NCI-H2196 treated with DMSO at 0.1 percent for 48 hours (cell line): ENCODE measurements around the gene LIG4.

Experiments
- DNase-seq: peaks from one replicate; lab custom pipeline; 2025; ENCODE audit not compliant: unreplicated experiment; lab: John Stamatoyannopoulos, UW

LIG4 gene

GRCh38 chr13:108194435-108194936 lies 20.9 kb downstream of the LIG4 start:
- DNase-seq, result no peak

- no peak for DNase-seq
Measured at GRCh38 chr13:108193806-108194205, 21.5 kb downstream of the LIG4 start.

GRCh38 chr13:108190897-108191296 lies 24.4 kb downstream of the LIG4 start:
- DNase-seq, result no peak

- DNase-seq, result no peak
Measured at GRCh38 chr13:108188260-108188659, 27.1 kb downstream of the LIG4 start.

- DNase-seq, result no peak
Measured at GRCh38 chr13:108185223-108185622, 30.1 kb downstream of the LIG4 start.

- DNase-seq, result no peak
Measured at GRCh38 chr13:108182652-108183051, 32.7 kb downstream of the LIG4 start.

GRCh38 chr13:108178078-108178477 lies 37.3 kb downstream of the LIG4 start:
- no peak for DNase-seq

- no peak for DNase-seq
Measured at GRCh38 chr13:108176685-108177274, 38.6 kb downstream of the LIG4 start.

GRCh38 chr13:108168929-108169328 lies 46.4 kb downstream of the LIG4 start:
- no peak for DNase-seq

- DNase-seq, result no peak
Measured at GRCh38 chr13:108166078-108166477, 49.3 kb downstream of the LIG4 start.

GRCh38 chr13:108158746-108159145 lies 56.6 kb downstream of the LIG4 start:
- no peak for DNase-seq
